GM18505 (cell line): Measurements from ENCODE around the gene CAPN13.

Experiments
- ATAC-seq: cut with Tn5 transposase; IDR thresholded peaks from one replicate; pipeline ENCODE4 v1.9.1; 2021; ENCODE audit not compliant: unreplicated experiment
- POLR2A ChIP-seq: IDR thresholded peaks from 4 replicates; pipeline ENCODE4 v1.6.1; 2011; ENCODE audit warnings: borderline replicate concordance; ENCODE audit not compliant: insufficient read depth, insufficient read length; ENCODE audit errors: extremely low read depth

CAPN13 gene

GRCh38 chr2:30765876-30766470 is 41.3 kb downstream of the CAPN13 start:
- no peak for TF ChIP-seq POLR2A
- no peak for ATAC-seq

GRCh38 chr2:30765191-30765590 is 42.1 kb downstream of the CAPN13 start:
- ATAC-seq, result no peak
- no peak for TF ChIP-seq POLR2A

- TF ChIP-seq POLR2A, result no peak
- ATAC-seq, result no peak
Measured at GRCh38 chr2:30764021-30764800, 43.0 kb downstream of the CAPN13 start.

- ATAC-seq, result no peak
- no peak for TF ChIP-seq POLR2A
Measured at GRCh38 chr2:30763151-30763660, 44.0 kb downstream of the CAPN13 start.

GRCh38 chr2:30761226-30761625 is 46.0 kb downstream of the CAPN13 start:
- no peak for ATAC-seq
- TF ChIP-seq POLR2A, result no peak

- no peak for ATAC-seq
- no peak for TF ChIP-seq POLR2A
Measured at GRCh38 chr2:30759481-30759880, 47.8 kb downstream of the CAPN13 start.

GRCh38 chr2:30758191-30758651 is 49.0 kb downstream of the CAPN13 start:
- ATAC-seq, result no peak
- no peak for TF ChIP-seq POLR2A

GRCh38 chr2:30757749-30758148 is 49.5 kb downstream of the CAPN13 start:
- no peak for TF ChIP-seq POLR2A
- ATAC-seq, result no peak

- no peak for ATAC-seq
- no peak for TF ChIP-seq POLR2A
Measured at GRCh38 chr2:30756971-30757370, 50.3 kb downstream of the CAPN13 start.

GRCh38 chr2:30756051-30756719 is 51.1 kb downstream of the CAPN13 start:
- no peak for ATAC-seq
- no peak for TF ChIP-seq POLR2A

GRCh38 chr2:30753630-30754029 is 53.6 kb downstream of the CAPN13 start:
- ATAC-seq, result no peak

GRCh38 chr2:30752811-30753210 is 54.4 kb downstream of the CAPN13 start:
- no peak for TF ChIP-seq POLR2A
- no peak for ATAC-seq

More at GRCh38 chr2:30753630-30754029, 53.6 kb downstream of the CAPN13 start:
- TF ChIP-seq POLR2A, result no peak

- ATAC-seq, result no peak
- no peak for TF ChIP-seq POLR2A
Measured at GRCh38 chr2:30747206-30747605, 60.0 kb downstream of the CAPN13 start.
